Right lobe of liver (tissue), 4 donors: ENCODE data around the gene ZNF28.
A peak's percentile ranks its signal among the peaks of the same experiment; 100 is the strongest.

Experiments used
- CTCF ChIP-seq, 4 donors: fragments of 200-600 bp in 3 of 4; fragments of 450-650 bp in 1 of 4; IDR thresholded peaks; one replicate each; pipeline versions ENCODE4 v1.5.1 to v1.8.0; 2016 to 2022; ENCODE audit warnings: antibody characterized with exemption in 4 of 4, mild to moderate bottlenecking in 2 of 4
- POLR2A ChIP-seq: fragments of 450-650 bp; IDR thresholded peaks from one replicate; pipeline ENCODE4 v1.6.1; 2017; ENCODE audit warnings: antibody characterized with exemption, mild to moderate bottlenecking
- donor health status: DM: no; HTN: no; CAD: no.
- donor health status: DM: no; HTN: no; CAD: no.
- donor health status: DM: no; HTN: yes; CAD: no.

- TF ChIP-seq CTCF (IDR thresholded peaks at IDR 0.05) (peak in 3 of 4 donors; percentile 20 to 29 (median 27)), POLR2A (peak; percentile 53)
Measured at GRCh38 chr19:52786464-52787354, 34.7 kb downstream of the ZNF28 start, which contains the start of gene ZNF600.
